Natural killer cell (primary cell): ENCODE data around the gene TSPAN33. TPM values are rescaled to one million over a fixed set of nuclear protein-coding genes. Genes with fewer than 3 reads are reported as not detected.

Experiments
- ATAC-seq, 3 donors: fragments of 150-1000 bp in 2 of 3; fragments of 200-7000 bp in 1 of 3; cut with Tn5 transposase; 1 replicate in 1 of 3; 2 replicates in 2 of 3; pipeline ENCODE4 v1.10.0; 2021; ENCODE audit warnings: mild to moderate bottlenecking in 2 of 3, moderate library complexity in 2 of 3
- DNase-seq, 2 donors: peaks; one replicate each; pipeline versions ENCODE4 v3.0.0 to v3.0.0-alpha.2; 2013 to 2021; ENCODE audit warnings: mixed read lengths in 1 of 2
- H3K27ac ChIP-seq: one replicate; pipeline ENCODE4 v1.5.1; 2013; ENCODE audit warnings: mild to moderate bottlenecking, low read length
- H3K27me3 ChIP-seq: one replicate; pipeline ENCODE4 v1.6.1; 2013; ENCODE audit warnings: low read length; ENCODE audit not compliant: control insufficient read depth, insufficient read depth
- H3K36me3 ChIP-seq: one replicate; pipeline ENCODE4 v1.6.1; 2013; ENCODE audit warnings: low read length; ENCODE audit not compliant: control insufficient read depth, insufficient read depth
- H3K4me1 ChIP-seq: one replicate; pipeline ENCODE4 v1.6.1; 2013; ENCODE audit warnings: low read length; ENCODE audit not compliant: control insufficient read depth, insufficient read depth
- H3K4me3 ChIP-seq: one replicate; pipeline ENCODE4 v1.5.1; 2013; ENCODE audit warnings: low read length
- H3K9me3 ChIP-seq: one replicate; pipeline ENCODE4 v1.6.1; 2013; ENCODE audit warnings: low read length; ENCODE audit not compliant: control insufficient read depth, insufficient read depth
- H3K27ac Mint-ChIP-seq, 2 donors: one replicate each; pipeline ENCODE4 v1.8.0; 2022; ENCODE audit warnings: mild to moderate bottlenecking in 2 of 2, mixed read lengths in 2 of 2, moderate library complexity in 1 of 2
- H3K27me3 Mint-ChIP-seq, 2 donors: one replicate each; pipeline ENCODE4 v1.8.0; 2022; ENCODE audit warnings: low read depth in 2 of 2, mixed read lengths in 2 of 2
- H3K36me3 Mint-ChIP-seq: one replicate; pipeline ENCODE4 v1.8.0; 2022; ENCODE audit warnings: mixed read lengths
- H3K4me1 Mint-ChIP-seq, 2 donors: one replicate each; pipeline ENCODE4 v1.8.0; 2022; ENCODE audit warnings: mixed read lengths in 2 of 2
- H3K4me3 Mint-ChIP-seq: one replicate; pipeline ENCODE4 v1.8.0; 2022; ENCODE audit warnings: mild to moderate bottlenecking, moderate library complexity, mixed read lengths
- H3K9me3 Mint-ChIP-seq, 2 donors: one replicate each; pipeline ENCODE4 v1.8.0; 2022; ENCODE audit warnings: mixed read lengths in 2 of 2
- WGBS: methylation state at CpG from one replicate; pipeline ENCODE4 v1.1.7; 2013; ENCODE audit warnings: missing lambda C conversion rate; ENCODE audit not compliant: insufficient coverage; 5-methylcytosine and 5-hydroxymethylcytosine counted together
- intact Hi-C: fragments of 100-400 bp; cut with micrococcal nuclease; formaldehyde crosslinking; loops from one replicate; pipeline ENCODE4 v1.14.2; 2022
- total RNA-seq, 4 donors: library from RNA; stranded (reverse); fragments of 120-200 nt in 1 of 4; gene quantifications; one replicate each; pipeline versions ENCODE4 v1.2.3 to v1.2.4, GENCODE V29; 2013 to 2022
- TF ChIP-seq, protein P1 (sequence below): fragments of 200-600 bp; IDR thresholded peaks from one replicate; pipeline ENCODE4 v1.8.0; 2022; ENCODE audit warnings: antibody characterized with exemption

Gene TSPAN33
- total RNA-seq, 3 donors from 2014 or later (not counting 1 experiment from before 2014, with no cell fraction given) = 4.0 to 7.2 (median 5.1) TPM

DNA sequence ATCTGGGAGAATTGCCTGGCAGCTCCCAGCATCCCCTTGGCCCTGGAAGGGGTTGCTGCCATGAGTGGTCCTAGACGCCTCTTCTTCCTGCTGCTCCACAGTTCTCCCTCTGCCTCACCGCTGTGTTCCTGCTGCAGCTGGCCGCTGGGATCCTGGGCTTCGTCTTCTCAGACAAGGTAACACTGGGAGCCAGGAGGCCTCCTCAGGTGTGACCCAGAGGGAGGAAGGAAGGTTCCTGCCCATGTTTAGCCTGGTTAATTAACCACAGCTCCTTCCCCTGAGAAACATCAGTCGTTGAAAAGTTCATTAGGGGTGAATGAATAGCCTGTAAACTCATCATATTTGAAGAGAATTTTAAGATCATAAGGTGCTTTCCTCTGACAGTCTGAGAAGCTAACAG, 18.2 kb downstream of the TSPAN33 start:
- Mint-ChIP-seq H3K4me3 (no peak overlapping the region), H3K27me3 (no peaks in the 10 kb centered on the region), H3K4me1 (no peaks in the 10 kb centered on the region), H3K9me3 (no peaks in the 10 kb centered on the region), H3K27ac (no peak overlapping the region), H3K36me3 (no peaks in the 10 kb centered on the region)
- H3K27ac ChIP-seq = no peak overlapping the region
- intact Hi-C loops = no loop called here
- 87% methylated on average over 4 of the region's 5 CpGs for WGBS
- ATAC-seq (no peak), DNase-seq (no peak)
- H3K4me1 ChIP-seq = peaks cover 3% of the 10 kb centered on the region
- no peak overlapping the region for H3K4me3 ChIP-seq
- no peaks in the 10 kb centered on the region for H3K36me3 ChIP-seq
- H3K27me3 ChIP-seq = no peaks in the 10 kb centered on the region
- H3K9me3 ChIP-seq = no peaks in the 10 kb centered on the region
- TF ChIP-seq, protein P1, sequence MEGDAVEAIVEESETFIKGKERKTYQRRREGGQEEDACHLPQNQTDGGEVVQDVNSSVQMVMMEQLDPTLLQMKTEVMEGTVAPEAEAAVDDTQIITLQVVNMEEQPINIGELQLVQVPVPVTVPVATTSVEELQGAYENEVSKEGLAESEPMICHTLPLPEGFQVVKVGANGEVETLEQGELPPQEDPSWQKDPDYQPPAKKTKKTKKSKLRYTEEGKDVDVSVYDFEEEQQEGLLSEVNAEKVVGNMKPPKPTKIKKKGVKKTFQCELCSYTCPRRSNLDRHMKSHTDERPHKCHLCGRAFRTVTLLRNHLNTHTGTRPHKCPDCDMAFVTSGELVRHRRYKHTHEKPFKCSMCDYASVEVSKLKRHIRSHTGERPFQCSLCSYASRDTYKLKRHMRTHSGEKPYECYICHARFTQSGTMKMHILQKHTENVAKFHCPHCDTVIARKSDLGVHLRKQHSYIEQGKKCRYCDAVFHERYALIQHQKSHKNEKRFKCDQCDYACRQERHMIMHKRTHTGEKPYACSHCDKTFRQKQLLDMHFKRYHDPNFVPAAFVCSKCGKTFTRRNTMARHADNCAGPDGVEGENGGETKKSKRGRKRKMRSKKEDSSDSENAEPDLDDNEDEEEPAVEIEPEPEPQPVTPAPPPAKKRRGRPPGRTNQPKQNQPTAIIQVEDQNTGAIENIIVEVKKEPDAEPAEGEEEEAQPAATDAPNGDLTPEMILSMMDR = no peak

DNA sequence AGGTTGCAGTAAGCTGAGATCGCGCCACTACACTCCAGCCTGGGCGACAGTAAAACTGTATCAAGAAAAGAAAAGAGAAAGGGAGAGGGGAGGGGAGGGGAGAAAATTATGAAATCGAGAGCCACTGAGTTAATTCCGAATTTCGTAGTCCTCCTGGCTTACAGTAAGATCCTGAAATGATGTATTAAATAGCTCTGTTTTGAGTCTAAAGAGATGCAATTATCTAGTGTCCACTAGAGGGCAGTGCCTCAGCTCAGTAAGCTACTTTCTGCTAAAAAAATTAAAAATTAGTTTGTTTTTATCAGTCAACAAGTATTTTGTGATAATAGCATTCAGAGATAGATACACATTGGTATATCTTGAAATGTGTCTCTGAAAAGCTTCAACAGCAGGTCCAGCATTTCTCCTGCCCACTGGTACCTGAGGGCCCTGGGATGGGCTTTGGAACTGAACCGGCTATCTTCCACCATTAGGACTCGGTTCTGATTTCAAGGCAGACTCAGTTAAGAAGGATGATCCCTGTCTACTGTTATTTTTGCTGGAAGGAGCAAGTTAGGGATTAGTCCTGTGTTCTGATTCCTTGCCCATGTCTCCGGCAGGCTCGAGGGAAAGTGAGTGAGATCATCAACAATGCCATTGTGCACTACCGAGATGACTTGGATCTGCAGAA, 19.5 kb downstream of the TSPAN33 start:
- WGBS = 72% methylated on average over 11 of the region's 11 CpGs
- no peak overlapping the region for H3K4me3 Mint-ChIP-seq
- peak in 2 of 3 donors; percentile 54 to 70 for ATAC-seq

DNA sequence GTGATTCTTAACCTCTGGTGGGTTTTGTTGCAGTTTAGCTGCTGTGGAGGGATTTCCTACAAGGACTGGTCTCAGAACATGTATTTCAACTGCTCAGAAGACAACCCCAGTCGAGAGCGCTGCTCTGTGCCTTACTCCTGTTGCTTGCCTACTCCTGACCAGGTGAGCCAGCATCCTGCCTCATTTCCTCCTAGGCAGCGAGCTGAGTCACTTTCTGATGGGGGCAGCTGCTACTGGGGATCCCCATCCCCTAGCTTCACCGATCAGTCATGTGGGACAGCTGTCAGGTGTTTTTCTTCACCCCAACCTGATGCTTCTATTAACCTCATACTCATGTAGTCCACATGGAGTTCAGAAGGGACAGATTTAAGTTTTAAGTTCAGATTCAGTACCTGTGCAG, 22.2 kb downstream of the TSPAN33 start:
- TF ChIP-seq, protein P1 = no peak
- Histone ChIP-seq H3K4me1 (peaks cover 10% of the 10 kb centered on the region), H3K9me3 (no peaks in the 10 kb centered on the region), H3K27ac (no peak overlapping the region), H3K27me3 (peaks cover 2% of the 10 kb centered on the region), H3K36me3 (no peaks in the 10 kb centered on the region), H3K4me3 (no peak overlapping the region)
- ATAC-seq = no peak
- Mint-ChIP-seq H3K27ac (no peak overlapping the region), H3K4me1 (peaks cover 0 to 10% of the 10 kb centered on the region in 2 donors), H3K4me3 (no peak overlapping the region), H3K9me3 (no peaks in the 10 kb centered on the region), H3K27me3 (peaks cover 0 to 5% of the 10 kb centered on the region in 2 donors), H3K36me3 (no peaks in the 10 kb centered on the region)
- DNase-seq = no peak
- intact Hi-C loops = no loop called here
- WGBS = 68% methylated on average over 4 of the region's 4 CpGs

More for the DNA sequence above, 19.5 kb downstream of the TSPAN33 start:
- peaks cover 6% of the 10 kb centered on the region for H3K4me1 ChIP-seq
- TF ChIP-seq, protein P1 = peak; percentile 90
- Mint-ChIP-seq H3K36me3 (no peaks in the 10 kb centered on the region), H3K27me3 (no peaks in the 10 kb centered on the region), H3K9me3 (no peaks in the 10 kb centered on the region), H3K4me1 (no peaks in the 10 kb centered on the region), H3K27ac (no peak overlapping the region)
- intact Hi-C loops = loop anchor here (2.0 kb wide), 1 partner anchor 47 kb away; no protein-coding TSS in a partner anchor
- no peaks in the 10 kb centered on the region for H3K27me3 ChIP-seq
- H3K4me3 ChIP-seq = no peak overlapping the region
- peak in 1 of 2 donors; percentile 74 for DNase-seq
- H3K27ac ChIP-seq = no peak overlapping the region
- H3K9me3 ChIP-seq = no peaks in the 10 kb centered on the region
- no peaks in the 10 kb centered on the region for H3K36me3 ChIP-seq

DNA sequence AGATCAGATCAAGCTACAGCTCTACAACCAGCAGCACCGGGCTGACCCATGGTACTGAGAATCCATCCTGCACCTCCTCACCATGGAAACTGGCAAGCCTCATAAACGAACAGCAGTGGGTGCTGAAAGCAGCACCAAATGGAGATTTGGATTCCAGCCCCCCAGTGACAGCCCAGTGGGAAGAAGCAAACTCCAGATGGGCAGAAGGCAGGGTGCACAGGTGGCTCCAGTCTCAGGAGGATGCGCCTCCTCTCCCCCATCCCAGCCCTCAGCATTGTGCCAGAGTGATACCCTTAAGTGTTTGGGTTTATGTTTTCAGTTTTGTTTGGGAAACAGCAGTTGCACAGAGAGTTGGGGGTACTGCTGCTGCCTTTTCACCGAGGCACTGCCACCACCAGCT, 23.3 kb downstream of the TSPAN33 start:
- H3K9me3 ChIP-seq = no peaks in the 10 kb centered on the region
- intact Hi-C loops = no loop called here
- H3K4me3 ChIP-seq = no peak overlapping the region
- no peak overlapping the region for H3K27ac ChIP-seq
- no peaks in the 10 kb centered on the region for H3K36me3 ChIP-seq
- H3K4me1 ChIP-seq = peaks cover 10% of the 10 kb centered on the region
- 91% methylated on average over 3 of the region's 4 CpGs for WGBS
- H3K4me3 Mint-ChIP-seq = peak overlapping the region; percentile 84
- DNase-seq = no peak
- H3K36me3 Mint-ChIP-seq = no peaks in the 10 kb centered on the region
- peaks cover 2% of the 10 kb centered on the region for H3K27me3 ChIP-seq
- peaks cover 0 to 10% of the 10 kb centered on the region in 2 donors for H3K4me1 Mint-ChIP-seq
- peaks cover 0 to 7% of the 10 kb centered on the region in 2 donors for H3K27me3 Mint-ChIP-seq
- TF ChIP-seq, protein P1 = no peak
- ATAC-seq = no peak
- H3K9me3 Mint-ChIP-seq = no peaks in the 10 kb centered on the region
- no peak overlapping the region for H3K27ac Mint-ChIP-seq
